ENCODE measurements around the gene CALML3. TPM values are rescaled to one million over a fixed set of nuclear protein-coding genes. Genes with fewer than 3 reads are reported as not detected.

The CALML3 gene
- total and polyA plus RNA-seq, 11 donors, result 0.03 TPM; not detected in 10

DNA sequence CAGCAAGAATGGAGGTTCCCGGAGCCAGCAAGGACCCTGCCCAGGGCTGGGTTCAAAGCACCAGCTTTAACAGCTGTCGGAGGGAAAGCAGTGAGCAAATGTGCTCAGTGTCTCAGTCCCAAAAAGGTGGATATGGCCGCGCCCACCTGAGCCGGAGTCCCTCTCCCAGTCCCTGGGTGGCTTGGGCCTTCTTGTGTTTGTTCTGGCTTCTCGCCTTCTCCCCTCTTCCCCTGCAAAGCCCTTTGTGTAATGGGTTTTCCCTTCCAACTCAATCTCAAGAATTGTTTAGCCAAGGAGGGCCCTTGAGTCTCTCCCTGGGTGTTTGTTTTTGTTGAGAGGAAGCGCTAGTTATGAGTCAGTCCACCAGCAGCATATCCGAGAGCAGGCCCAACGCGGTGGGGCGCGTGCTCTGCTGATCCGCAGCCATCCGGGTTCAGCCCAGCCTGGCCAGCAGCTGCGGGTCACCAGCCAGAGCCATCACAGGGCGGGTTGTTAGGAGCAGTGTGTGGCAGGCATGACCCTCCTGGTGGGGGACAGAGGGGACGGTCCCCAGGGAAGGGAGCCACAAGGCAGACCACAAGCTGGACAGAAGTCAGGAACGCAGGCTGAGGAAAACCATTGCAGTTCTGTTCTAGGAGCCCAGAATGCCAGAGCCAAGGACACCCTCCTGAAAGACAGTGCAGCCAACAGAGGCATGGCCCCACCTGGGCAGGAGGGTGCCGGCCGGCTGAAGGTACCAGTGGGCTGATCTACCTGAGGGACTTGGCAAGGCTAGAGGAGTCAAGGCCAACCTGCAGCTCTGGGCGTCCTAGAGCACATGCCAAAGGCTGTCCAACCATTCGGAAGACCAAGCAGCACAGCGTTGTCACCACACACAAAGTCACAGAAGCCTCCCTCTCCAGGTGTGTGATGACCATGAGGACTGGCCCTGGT lies 21.3 kb downstream of the CALML3 start:
- no peak overlapping the region for H3K4me3 ChIP-seq

DNA sequence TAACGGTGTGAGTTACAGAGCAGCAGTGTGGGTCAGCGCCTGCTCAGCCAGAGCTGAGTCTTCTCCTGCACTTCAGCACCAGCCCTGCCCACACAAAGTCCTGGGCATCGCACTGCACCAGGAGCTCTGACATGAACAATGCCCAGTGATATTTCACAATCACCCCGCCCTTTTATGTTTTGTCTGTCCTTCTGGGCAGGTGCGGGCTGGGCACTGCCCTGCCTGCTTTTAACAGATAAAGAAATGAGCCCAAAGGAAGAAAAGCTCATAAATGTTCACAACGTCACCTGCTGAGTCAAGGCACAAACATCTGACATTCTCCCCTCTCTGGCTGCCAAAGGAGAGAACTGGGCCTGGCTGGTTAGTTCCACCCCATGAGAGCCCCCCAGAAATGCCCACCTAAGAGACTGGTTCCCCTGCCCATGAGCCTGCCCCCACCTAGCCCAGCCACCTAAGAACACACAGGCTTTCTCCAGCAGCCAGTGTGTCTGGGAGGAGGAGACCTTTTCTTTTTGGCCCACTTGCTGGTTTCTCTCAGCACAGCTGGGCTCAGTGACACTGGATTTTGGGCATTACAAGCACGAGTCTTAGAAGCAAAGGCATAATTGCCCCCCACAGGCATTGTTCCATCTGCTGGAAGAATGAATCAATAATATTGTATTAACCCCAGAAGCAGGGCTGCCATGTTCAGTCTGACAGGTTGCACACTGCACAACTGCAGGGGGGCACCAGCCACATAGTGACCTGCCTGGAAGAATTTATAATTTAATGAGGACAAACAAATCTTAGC lies 22.3 kb downstream of the CALML3 start:
- TF ChIP-seq POLR2A (IDR thresholded peaks at IDR 0.05), result no peak
- TF ChIP-seq, protein P1, sequence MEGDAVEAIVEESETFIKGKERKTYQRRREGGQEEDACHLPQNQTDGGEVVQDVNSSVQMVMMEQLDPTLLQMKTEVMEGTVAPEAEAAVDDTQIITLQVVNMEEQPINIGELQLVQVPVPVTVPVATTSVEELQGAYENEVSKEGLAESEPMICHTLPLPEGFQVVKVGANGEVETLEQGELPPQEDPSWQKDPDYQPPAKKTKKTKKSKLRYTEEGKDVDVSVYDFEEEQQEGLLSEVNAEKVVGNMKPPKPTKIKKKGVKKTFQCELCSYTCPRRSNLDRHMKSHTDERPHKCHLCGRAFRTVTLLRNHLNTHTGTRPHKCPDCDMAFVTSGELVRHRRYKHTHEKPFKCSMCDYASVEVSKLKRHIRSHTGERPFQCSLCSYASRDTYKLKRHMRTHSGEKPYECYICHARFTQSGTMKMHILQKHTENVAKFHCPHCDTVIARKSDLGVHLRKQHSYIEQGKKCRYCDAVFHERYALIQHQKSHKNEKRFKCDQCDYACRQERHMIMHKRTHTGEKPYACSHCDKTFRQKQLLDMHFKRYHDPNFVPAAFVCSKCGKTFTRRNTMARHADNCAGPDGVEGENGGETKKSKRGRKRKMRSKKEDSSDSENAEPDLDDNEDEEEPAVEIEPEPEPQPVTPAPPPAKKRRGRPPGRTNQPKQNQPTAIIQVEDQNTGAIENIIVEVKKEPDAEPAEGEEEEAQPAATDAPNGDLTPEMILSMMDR (IDR thresholded peaks at IDR 0.05), result no peak
- Histone ChIP-seq H3K36me3 (no peaks in the 10 kb centered on the region), H3K27me3 (no peaks in the 10 kb centered on the region), H3K4me1 (peaks cover 0 to 42% (median 33%) of the 10 kb centered on the region in 12 donors), H3K4me3 (peak overlapping the region in 5 of 12 donors; percentile 18 to 48 (median 39)), H3K27ac (peak overlapping the region in 11 of 12 donors; percentile 34 to 74 (median 60)), H3K9me3 (peaks cover 0 to 22% (median 6%) of the 10 kb centered on the region in 12 donors)
- 80 to 93% (median 89%) methylated on average over 6 to 7 of the region's 7 CpGs for WGBS, 4 donors
- DNase-seq (peak in 1 of 5 donors; percentile 40), ATAC-seq (no peak)
- intact Hi-C loops (cut with DNase I), result loop anchor here in 2 of 10 donors (5.0 to 10.0 kb wide), 2 partner anchors 100 to 102 kb away; no protein-coding TSS in a partner anchor

More for the DNA sequence above, 21.3 kb downstream of the CALML3 start:
- peaks cover 0 to 31% (median 12%) of the 10 kb centered on the region in 12 donors for H3K9me3 ChIP-seq
- TF ChIP-seq, protein P1 (IDR thresholded peaks at IDR 0.05), result no peak
- no peak for TF ChIP-seq POLR2A (IDR thresholded peaks at IDR 0.05)
- H3K27ac ChIP-seq, result peak overlapping the region in 9 of 12 donors; percentile 32 to 74 (median 64)
- no peaks in the 10 kb centered on the region for H3K36me3 ChIP-seq
- H3K4me1 ChIP-seq, result peaks cover 0 to 42% (median 33%) of the 10 kb centered on the region in 12 donors
- intact Hi-C loops (cut with DNase I), result loop anchor here in 2 of 10 donors (5.0 to 10.0 kb wide), 2 partner anchors 99 to 101 kb away; no protein-coding TSS in a partner anchor
- DNase-seq, result peak in 4 of 5 donors; percentile 42 to 81 (median 56)
- ATAC-seq, result peak; percentile 56 to 90 (median 76)
- 64 to 88% (median 72%) methylated on average over 18 to 23 of the region's 23 CpGs for WGBS, 4 donors
- H3K27me3 ChIP-seq, result no peaks in the 10 kb centered on the region

DNA sequence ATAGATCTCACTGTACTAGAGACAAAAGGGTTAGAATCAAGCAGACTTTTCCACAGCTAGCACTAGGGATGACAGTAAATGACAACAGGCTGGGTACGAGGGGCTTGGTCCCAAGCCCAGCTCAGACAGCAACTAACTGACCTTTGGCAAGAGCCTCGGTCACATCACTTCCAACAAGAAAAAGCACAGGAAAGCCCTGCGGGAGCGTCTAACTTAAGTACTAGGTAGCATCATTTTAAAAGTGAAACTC lies 22.8 kb downstream of the CALML3 start:
- H3K4me1 ChIP-seq, result peaks cover 0 to 42% (median 33%) of the 10 kb centered on the region in 12 donors
- ATAC-seq, result no peak
- TF ChIP-seq POLR2A (IDR thresholded peaks at IDR 0.05), result no peak
- TF ChIP-seq, protein P1 (IDR thresholded peaks at IDR 0.05), result no peak
- H3K27me3 ChIP-seq, result no peaks in the 10 kb centered on the region
- intact Hi-C loops (cut with DNase I), result loop anchor here in 2 of 10 donors (5.0 to 10.0 kb wide), 2 partner anchors 100 to 103 kb away; no protein-coding TSS in a partner anchor
- H3K27ac ChIP-seq, result peak overlapping the region; percentile 34 to 74 (median 58)
- peaks cover 0 to 17% (median 2%) of the 10 kb centered on the region in 12 donors for H3K9me3 ChIP-seq
- no peaks in the 10 kb centered on the region for H3K36me3 ChIP-seq
- DNase-seq, result peak in 1 of 5 donors; percentile 7
- peak overlapping the region in 9 of 12 donors; percentile 11 to 48 (median 21) for H3K4me3 ChIP-seq
- 45 to 58% (median 52%) methylated on average over 4 of the region's 4 CpGs for WGBS, 4 donors
